DND-41 (cell line): ENCODE measurements around the gene GBX1.

Source experiments
- ATAC-seq: fragments of 200-7000 bp; cut with Tn5 transposase; 3 replicates; pipeline ENCODE4 v1.9.1; 2021; ENCODE audit warnings: low read depth; ENCODE audit not compliant: insufficient read depth
- DNase-seq: peaks from one replicate; pipeline ENCODE4 v3.0.0-alpha.2; 2020
- H2AFZ ChIP-seq: 2 replicates; pipeline ENCODE4 v1.6.0; 2012; ENCODE audit warnings: low read depth, low read length
- H3K27ac ChIP-seq: 2 replicates; pipeline ENCODE4 v1.5.1; 2012; ENCODE audit warnings: low read length, inconsistent platforms
- H3K27me3 ChIP-seq: fragments of 200-600 bp; sonication (generic); 2 replicates; pipeline ENCODE4 v1.6.0; 2012; ENCODE audit warnings: low read length, mild to moderate bottlenecking, inconsistent platforms; ENCODE audit not compliant: insufficient read depth, poor library complexity
- H3K36me3 ChIP-seq: 2 replicates; pipeline ENCODE4 v1.5.1; 2012; ENCODE audit warnings: low read length, inconsistent platforms; ENCODE audit not compliant: insufficient read depth
- H3K4me1 ChIP-seq: 2 replicates; pipeline ENCODE4 v1.5.1; 2012; ENCODE audit warnings: mild to moderate bottlenecking, low read length; ENCODE audit not compliant: insufficient read depth
- H3K4me2 ChIP-seq: 2 replicates; pipeline ENCODE4 v1.6.0; 2012; ENCODE audit warnings: mild to moderate bottlenecking, moderate library complexity, low read length, inconsistent platforms; ENCODE audit not compliant: insufficient read depth
- H3K4me3 ChIP-seq, 2 experiments: fragments of 200-600 bp in 1 of 2; shearing (Covaris generic) in 1 of 2; 2 replicates each; pipeline ENCODE4 v1.5.1; 2012 to 2016; ENCODE audit warnings: inconsistent platforms in 2 of 2, low read length in 2 of 2, mild to moderate bottlenecking in 2 of 2, low read depth in 1 of 2, moderate library complexity in 1 of 2
- H3K79me2 ChIP-seq: 2 replicates; pipeline ENCODE4 v1.6.0; 2012; ENCODE audit warnings: low read length, inconsistent platforms; ENCODE audit not compliant: insufficient read depth
- H3K9ac ChIP-seq: 2 replicates; pipeline ENCODE4 v1.6.0; 2012; ENCODE audit warnings: low read depth, mild to moderate bottlenecking, inconsistent platforms, low read length, moderate library complexity
- H3K9me3 ChIP-seq: 2 replicates; pipeline ENCODE4 v1.5.1; 2012; ENCODE audit warnings: low read length, moderate library complexity, mild to moderate bottlenecking, inconsistent platforms; ENCODE audit not compliant: insufficient read depth, severe bottlenecking
- H4K20me1 ChIP-seq: 2 replicates; pipeline ENCODE4 v1.6.0; 2012; ENCODE audit warnings: low read length; ENCODE audit not compliant: insufficient read depth
- EZH2 ChIP-seq: IDR thresholded peaks from 3 replicates; pipeline ENCODE4 v1.6.1; 2012; ENCODE audit warnings: borderline replicate concordance, low read depth, mild to moderate bottlenecking, moderate library complexity, low read length, inconsistent platforms; ENCODE audit not compliant: severe bottlenecking
- TF ChIP-seq, protein P1 (sequence below): IDR thresholded peaks from 2 replicates; pipeline ENCODE4 v1.5.1; 2012; ENCODE audit warnings: borderline replicate concordance, low read length, moderate library complexity, mild to moderate bottlenecking; ENCODE audit not compliant: poor library complexity, severe bottlenecking; ENCODE audit errors: extremely low read depth

Gene GBX1

DNA sequence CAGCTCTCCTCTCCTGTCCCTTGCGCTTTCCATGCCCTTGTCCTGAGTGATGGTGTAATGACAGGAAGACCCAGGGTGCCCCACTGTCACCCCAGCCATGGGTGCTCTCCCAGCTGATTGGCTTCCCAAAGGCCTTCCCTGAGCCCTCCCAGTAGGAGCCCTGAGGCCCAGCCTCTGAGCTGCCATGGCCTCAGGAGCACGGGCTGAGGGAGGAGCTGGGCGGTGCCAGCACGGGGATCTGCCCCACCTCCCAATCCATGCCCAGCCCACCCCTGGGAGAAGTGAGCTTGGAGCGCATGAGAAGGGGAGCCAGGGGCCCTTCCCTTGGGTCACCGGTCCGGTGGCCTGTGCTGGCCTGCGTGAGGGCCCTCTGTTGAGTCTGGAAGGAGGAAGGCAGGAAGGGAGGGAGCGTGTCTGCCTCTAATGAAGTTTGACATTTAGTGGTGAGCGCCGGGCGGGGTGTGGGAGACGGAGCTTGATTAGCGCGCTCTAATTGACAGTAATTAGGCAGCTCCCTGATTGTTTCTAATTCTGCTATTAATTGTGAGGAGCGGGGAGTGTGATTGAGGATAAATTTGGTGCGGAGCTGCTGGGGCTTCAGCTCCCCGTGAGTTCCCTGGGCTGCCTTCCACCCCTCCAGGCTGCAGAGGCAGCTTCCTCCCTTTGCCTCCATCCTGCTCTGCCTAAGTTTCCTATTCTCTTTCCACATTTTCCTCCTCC is 28.3 kb downstream of the GBX1 start:
- H3K9me3 ChIP-seq = no peaks in the 10 kb centered on the region
- ATAC-seq (no peak), DNase-seq (no peak)
- no peak overlapping the region for H2AFZ ChIP-seq
- peaks cover 4% of the 10 kb centered on the region; the same call in 1 of the 2 replicates for H4K20me1 ChIP-seq
- no peaks in the 10 kb centered on the region for H3K79me2 ChIP-seq
- H3K27me3 ChIP-seq = no peaks in the 10 kb centered on the region
- no peak overlapping the region for H3K4me2 ChIP-seq
- TF ChIP-seq, protein P1, sequence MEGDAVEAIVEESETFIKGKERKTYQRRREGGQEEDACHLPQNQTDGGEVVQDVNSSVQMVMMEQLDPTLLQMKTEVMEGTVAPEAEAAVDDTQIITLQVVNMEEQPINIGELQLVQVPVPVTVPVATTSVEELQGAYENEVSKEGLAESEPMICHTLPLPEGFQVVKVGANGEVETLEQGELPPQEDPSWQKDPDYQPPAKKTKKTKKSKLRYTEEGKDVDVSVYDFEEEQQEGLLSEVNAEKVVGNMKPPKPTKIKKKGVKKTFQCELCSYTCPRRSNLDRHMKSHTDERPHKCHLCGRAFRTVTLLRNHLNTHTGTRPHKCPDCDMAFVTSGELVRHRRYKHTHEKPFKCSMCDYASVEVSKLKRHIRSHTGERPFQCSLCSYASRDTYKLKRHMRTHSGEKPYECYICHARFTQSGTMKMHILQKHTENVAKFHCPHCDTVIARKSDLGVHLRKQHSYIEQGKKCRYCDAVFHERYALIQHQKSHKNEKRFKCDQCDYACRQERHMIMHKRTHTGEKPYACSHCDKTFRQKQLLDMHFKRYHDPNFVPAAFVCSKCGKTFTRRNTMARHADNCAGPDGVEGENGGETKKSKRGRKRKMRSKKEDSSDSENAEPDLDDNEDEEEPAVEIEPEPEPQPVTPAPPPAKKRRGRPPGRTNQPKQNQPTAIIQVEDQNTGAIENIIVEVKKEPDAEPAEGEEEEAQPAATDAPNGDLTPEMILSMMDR = no peak
- no peak for TF ChIP-seq EZH2
- H3K4me1 ChIP-seq = no peaks in the 10 kb centered on the region
- no peak overlapping the region for H3K4me3 ChIP-seq
- H3K9ac ChIP-seq = no peak overlapping the region
- peaks cover 43% of the 10 kb centered on the region for H3K36me3 ChIP-seq
- H3K27ac ChIP-seq = no peak overlapping the region

DNA sequence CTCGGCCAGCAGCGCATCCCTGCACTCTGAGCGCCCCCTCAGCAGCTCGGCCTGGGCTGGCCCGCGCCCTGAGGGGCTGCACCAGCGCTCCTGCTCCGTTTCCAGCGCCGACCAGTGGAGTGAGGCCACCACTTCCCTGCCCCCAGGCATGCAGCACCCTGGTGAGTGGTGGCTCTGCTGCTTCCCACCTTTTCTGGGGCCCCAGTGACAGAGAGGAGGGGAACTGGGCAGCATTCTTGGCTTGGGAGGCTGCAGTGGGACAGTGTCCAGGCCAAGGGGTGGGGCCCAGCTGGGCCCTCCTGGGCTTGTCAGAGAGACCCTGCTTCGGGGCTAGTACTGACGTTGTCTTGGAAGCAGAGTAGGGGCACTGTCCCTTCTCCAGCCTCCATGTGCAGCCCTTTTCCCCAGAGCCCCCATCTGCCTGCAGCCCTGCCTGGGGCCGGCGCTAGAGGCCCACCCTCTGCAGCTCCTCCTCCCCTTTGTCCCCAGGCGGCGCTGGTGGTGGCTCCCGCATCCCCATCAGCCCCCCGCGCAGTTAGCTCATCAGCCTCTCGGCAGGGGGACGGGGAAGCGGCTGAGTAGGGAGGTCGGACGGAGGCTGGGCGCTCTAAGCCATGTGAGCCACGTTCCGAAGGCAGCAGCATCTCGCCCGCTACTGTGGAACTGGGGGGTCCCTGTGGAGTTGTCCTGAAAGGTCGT is 29.2 kb downstream of the GBX1 start:
- Histone ChIP-seq H3K79me2 (no peaks in the 10 kb centered on the region), H3K4me1 (no peaks in the 10 kb centered on the region), H4K20me1 (peaks cover 4% of the 10 kb centered on the region; the same call in 1 of the 2 replicates), H3K9ac (no peak overlapping the region), H2AFZ (no peak overlapping the region), H3K4me3 (no peak overlapping the region), H3K27me3 (no peaks in the 10 kb centered on the region), H3K9me3 (no peaks in the 10 kb centered on the region), H3K4me2 (no peak overlapping the region), H3K36me3 (peaks cover 41% of the 10 kb centered on the region), H3K27ac (no peak overlapping the region)
- no peak for TF ChIP-seq EZH2
- TF ChIP-seq, protein P1 = no peak
- ATAC-seq = no peak
- DNase-seq = no peak

DNA sequence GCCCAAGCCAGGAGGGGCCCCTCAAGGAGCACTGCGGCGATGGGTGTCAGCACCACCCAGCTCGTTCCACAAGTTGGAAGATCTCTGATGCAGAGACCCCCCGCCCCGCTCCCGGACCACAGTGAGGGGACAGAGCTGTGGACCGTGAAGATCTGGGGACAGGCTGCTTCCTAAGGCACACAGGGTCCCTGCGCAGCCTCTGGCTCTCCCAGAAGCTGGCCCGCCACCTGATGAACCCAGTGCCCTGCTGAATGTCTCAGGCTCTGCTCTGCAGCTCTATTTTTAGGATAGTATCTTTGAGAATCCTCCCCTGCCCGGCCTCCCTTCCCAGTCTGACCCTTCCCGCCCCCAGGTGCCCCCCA is 29.7 kb downstream of the GBX1 start:
- Histone ChIP-seq H4K20me1 (peaks cover 4% of the 10 kb centered on the region; the same call in 1 of the 2 replicates), H3K9ac (no peak overlapping the region), H3K4me2 (no peak overlapping the region), H3K27ac (no peak overlapping the region), H2AFZ (no peak overlapping the region), H3K9me3 (no peaks in the 10 kb centered on the region), H3K36me3 (peaks cover 39% of the 10 kb centered on the region), H3K79me2 (no peaks in the 10 kb centered on the region), H3K4me3 (no peak overlapping the region), H3K4me1 (no peaks in the 10 kb centered on the region), H3K27me3 (no peaks in the 10 kb centered on the region)
- no peak for TF ChIP-seq EZH2
- TF ChIP-seq, protein P1 = no peak
- DNase-seq (no peak), ATAC-seq (no peak)
